ENCODE measurements around the gene NFKBIZ. TPM values are rescaled to one million over a fixed set of nuclear protein-coding genes. Genes with fewer than 3 reads are reported as not detected.

The NFKBIZ gene
- total RNA-seq, 1 donor from 2014 or later: 270 TPM

- DNase-seq (ENCODE audit: low spot score): no peak
Observed at GRCh38 chr3:101825904-101826445, 23.3 kb upstream of the NFKBIZ start.

- peak; percentile 91 for DNase-seq (ENCODE audit: low spot score)
Observed at GRCh38 chr3:101827211-101828174, 21.8 kb upstream of the NFKBIZ start.

GRCh38 chr3:101828276-101828675, 21.0 kb upstream of the NFKBIZ start:
- no peak for DNase-seq (ENCODE audit: low spot score)

- peak; percentile 66 for DNase-seq (ENCODE audit: low spot score)
Observed at GRCh38 chr3:101828691-101829436, 20.4 kb upstream of the NFKBIZ start.

- DNase-seq (ENCODE audit: low spot score): no peak
Observed at GRCh38 chr3:101829437-101829830, 19.9 kb upstream of the NFKBIZ start.

GRCh38 chr3:101829874-101830273, 19.4 kb upstream of the NFKBIZ start:
- no peak for DNase-seq (ENCODE audit: low spot score)

- DNase-seq (ENCODE audit: low spot score): no peak
Observed at GRCh38 chr3:101833446-101833974, 15.8 kb upstream of the NFKBIZ start.

GRCh38 chr3:101835676-101836075, 13.6 kb upstream of the NFKBIZ start:
- DNase-seq (ENCODE audit: low spot score): no peak

GRCh38 chr3:101836160-101836559, 13.2 kb upstream of the NFKBIZ start:
- no peak for DNase-seq (ENCODE audit: low spot score)

GRCh38 chr3:101836652-101837598, 12.4 kb upstream of the NFKBIZ start:
- DNase-seq (ENCODE audit: low spot score): no peak

- no peak for DNase-seq (ENCODE audit: low spot score)
Observed at GRCh38 chr3:101838691-101839090, 10.6 kb upstream of the NFKBIZ start.

- DNase-seq (ENCODE audit: low spot score): no peak
Observed at GRCh38 chr3:101840066-101840465, 9.2 kb upstream of the NFKBIZ start.

- no peak for DNase-seq (ENCODE audit: low spot score)
Observed at GRCh38 chr3:101842245-101842934, 6.9 kb upstream of the NFKBIZ start.

GRCh38 chr3:101842935-101843330, 6.4 kb upstream of the NFKBIZ start:
- DNase-seq (ENCODE audit: low spot score): no peak

GRCh38 chr3:101845425-101845824, 3.9 kb upstream of the NFKBIZ start:
- DNase-seq (ENCODE audit: low spot score): no peak

- no peak for DNase-seq (ENCODE audit: low spot score)
Observed at GRCh38 chr3:101846709-101847108, 2.6 kb upstream of the NFKBIZ start.

GRCh38 chr3:101847328-101847727, 2.0 kb upstream of the NFKBIZ start:
- DNase-seq (ENCODE audit: low spot score): no peak

GRCh38 chr3:101848326-101848725, 988 bp upstream of the NFKBIZ start:
- no peak for DNase-seq (ENCODE audit: low spot score)

GRCh38 chr3:101849714-101850245, 466 bp downstream of the NFKBIZ start:
- DNase-seq (ENCODE audit: low spot score): peak; percentile 45
